ENCODE results near the gene PKNOX2. TPM values are rescaled to one million over a fixed set of nuclear protein-coding genes. Genes with fewer than 3 reads are reported as not detected.

The PKNOX2 gene
- total and polyA plus RNA-seq, 2 of the 4 experiments (the other 2 are of a cell fraction), result 0.72 to 2.3 TPM

DNA sequence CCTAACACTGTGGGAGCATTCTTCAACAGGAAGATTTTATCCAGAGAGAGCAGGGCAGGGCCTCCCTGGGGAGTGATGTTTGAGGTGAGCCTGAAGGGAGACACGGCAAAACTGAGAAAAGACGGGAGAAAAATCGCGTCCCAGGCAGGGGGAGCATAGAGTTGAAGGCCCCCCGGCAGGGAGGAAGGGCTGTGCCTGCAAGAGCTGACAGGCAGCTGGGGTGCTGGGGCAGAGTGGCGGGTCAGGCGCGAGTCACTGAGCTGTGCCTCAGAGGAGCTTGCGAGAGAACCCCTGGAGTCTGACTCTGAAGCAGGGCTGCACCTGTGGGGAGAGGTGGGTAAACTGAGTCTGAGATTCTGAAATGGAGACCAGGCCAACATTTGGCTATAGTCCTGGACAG lies 14.8 kb downstream of the PKNOX2 start:
- no TSS peak for BruUV-seq (replicated peaks)
- no peak overlapping the region for H3K9ac ChIP-seq (ENCODE audit: low read depth, low read length)

More for the DNA sequence above, 14.8 kb downstream of the PKNOX2 start:
- intact Hi-C loops (cut with micrococcal nuclease), result no loop called here
- Histone ChIP-seq H2BK15ac (ENCODE audit: low read depth, low read length) (no peak overlapping the region), H3K4me2 (ENCODE audit: low read depth, low read length) (no peak overlapping the region), H2AFZ (replicated peaks; ENCODE audit: low read length, poor library complexity) (no peak overlapping the region), H4K20me1 (ENCODE audit: insufficient read depth, low read length) (no peaks in the 10 kb centered on the region), H2AK5ac (ENCODE audit: low read depth, low read length) (no peak overlapping the region), H3K79me1 (ENCODE audit: low read depth in 1 of 2, low read length in 2 of 2) (peaks cover 0 to 4% of the 10 kb centered on the region in 2 experiments; a peak in 1 of 4 replicates), H4K91ac (ENCODE audit: insufficient read depth, low read depth, low read length) (no peak overlapping the region), H3K4me3 (ENCODE audit: insufficient read depth, low read depth, low read length) (no peak overlapping the region), H2BK20ac (ENCODE audit: low read depth, low read length) (no peak overlapping the region), H3K56ac (ENCODE audit: extremely low read depth, insufficient read depth, low read length) (no peak overlapping the region), H3K23ac (ENCODE audit: low read depth, low read length) (no peak overlapping the region), H4K5ac (ENCODE audit: low read depth, low read length) (no peak overlapping the region), H3K9me1 (ENCODE audit: insufficient read depth, low read length) (peaks cover 6% of the 10 kb centered on the region; the same call in 1 of the 2 replicates), H3K27ac (ENCODE audit: insufficient read depth, low read length) (no peak overlapping the region), H2BK120ac (ENCODE audit: low read depth, low read length) (no peak overlapping the region), H2BK5ac (ENCODE audit: low read depth, low read length, poor library complexity, severe bottlenecking) (no peak overlapping the region), H3K4me1 (ENCODE audit: control insufficient read depth, insufficient read depth, low read length) (peaks cover 5% of the 10 kb centered on the region; the same call in 1 of the 2 replicates), H3K36me3 (ENCODE audit: control insufficient read depth, insufficient read depth, low read length) (no peaks in the 10 kb centered on the region), H2AK9ac (replicated peaks; ENCODE audit: low read depth, low read length, poor library complexity) (no peak overlapping the region), H3K27me3 (ENCODE audit: control insufficient read depth, insufficient read depth, low read length) (peaks cover 5% of the 10 kb centered on the region; the same call in 1 of the 2 replicates), H3K9me3 (ENCODE audit: control insufficient read depth, insufficient read depth, low read length) (no peaks in the 10 kb centered on the region), H4K8ac (ENCODE audit: low read depth in 2 of 2, low read length in 2 of 2) (no peak overlapping the region), H3K14ac (replicated peaks; ENCODE audit: low read depth, low read length) (no peak overlapping the region), H3K4ac (ENCODE audit: low read depth, low read length) (no peak overlapping the region), H3K18ac (ENCODE audit: low read depth, low read length) (no peak overlapping the region)
- CTCF ChIA-PET, result no interaction called here
- dilution Hi-C loops (cut with HindIII; ENCODE audit: low sequenced_read_pairs, unreplicated experiment), result no loop called here
- WGBS, 2 experiments (ENCODE audit: extremely low coverage in 2 of 2, insufficient read length in 1 of 2), result 83% methylated on average over 1 of the region's 9 CpGs; no CpG with 5 or more reads in 1 of the 2 experiments
- ATAC-seq (ENCODE audit: low read depth) (no peak), DNase-seq (no peak)
- in situ Hi-C loops (cut with MboI; ENCODE audit: low sequenced_read_pairs), result no loop called here
- POLR2A ChIA-PET (ENCODE audit: unreplicated experiment), result no interaction called here
- TF ChIP-seq CHD1 (IDR thresholded peaks at IDR 0.05; ENCODE audit: low read depth, low read length), result no peak
- TF ChIP-seq, protein P1, sequence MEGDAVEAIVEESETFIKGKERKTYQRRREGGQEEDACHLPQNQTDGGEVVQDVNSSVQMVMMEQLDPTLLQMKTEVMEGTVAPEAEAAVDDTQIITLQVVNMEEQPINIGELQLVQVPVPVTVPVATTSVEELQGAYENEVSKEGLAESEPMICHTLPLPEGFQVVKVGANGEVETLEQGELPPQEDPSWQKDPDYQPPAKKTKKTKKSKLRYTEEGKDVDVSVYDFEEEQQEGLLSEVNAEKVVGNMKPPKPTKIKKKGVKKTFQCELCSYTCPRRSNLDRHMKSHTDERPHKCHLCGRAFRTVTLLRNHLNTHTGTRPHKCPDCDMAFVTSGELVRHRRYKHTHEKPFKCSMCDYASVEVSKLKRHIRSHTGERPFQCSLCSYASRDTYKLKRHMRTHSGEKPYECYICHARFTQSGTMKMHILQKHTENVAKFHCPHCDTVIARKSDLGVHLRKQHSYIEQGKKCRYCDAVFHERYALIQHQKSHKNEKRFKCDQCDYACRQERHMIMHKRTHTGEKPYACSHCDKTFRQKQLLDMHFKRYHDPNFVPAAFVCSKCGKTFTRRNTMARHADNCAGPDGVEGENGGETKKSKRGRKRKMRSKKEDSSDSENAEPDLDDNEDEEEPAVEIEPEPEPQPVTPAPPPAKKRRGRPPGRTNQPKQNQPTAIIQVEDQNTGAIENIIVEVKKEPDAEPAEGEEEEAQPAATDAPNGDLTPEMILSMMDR (conservative IDR thresholded peaks at IDR 0.05; ENCODE audit: low read depth, low read length), result no peak
- no peak for TF ChIP-seq BHLHE40 (IDR thresholded peaks at IDR 0.05; ENCODE audit: low read depth, low read length)
- TF ChIP-seq POLR2A (IDR thresholded peaks at IDR 0.05; ENCODE audit: low read depth, low read length), result no peak
- TF ChIP-seq MXI1 (IDR thresholded peaks at IDR 0.05; ENCODE audit: borderline replicate concordance, low read depth, low read length), result no peak
- TF ChIP-seq FOS (IDR thresholded peaks at IDR 0.05; ENCODE audit: low read depth, low read length), result no peak
- TF ChIP-seq RAD21 (IDR thresholded peaks at IDR 0.05; ENCODE audit: low read length), result no peak
- no peak for TF ChIP-seq SMC3 (IDR thresholded peaks at IDR 0.05; ENCODE audit: low read depth, low read length)
- no peak for TF ChIP-seq ELK1 (IDR thresholded peaks at IDR 0.05; ENCODE audit: borderline replicate concordance, low read depth, low read length)

Measured in IMR-90 (cell line).